Stomach (tissue), 9 donors: ENCODE measurements around the gene RPS19. TPM values are rescaled to one million over a fixed set of nuclear protein-coding genes. Genes with fewer than 3 reads are reported as not detected.

ENCODE experiments used
- DNase-seq, 2 donors: peaks; one replicate each; pipeline versions ENCODE4 v3.0.0 to v3.0.0-alpha.2; 2013 to 2019
- H3K27ac ChIP-seq, 5 donors: fragments of 200-600 bp in 4 of 5; sonication (generic) in 4 of 5; one replicate each; pipeline ENCODE4 v1.5.1; 2013 to 2019; ENCODE audit warnings: mild to moderate bottlenecking in 1 of 5, moderate library complexity in 1 of 5
- H3K27me3 ChIP-seq, 3 donors: fragments of 200-600 bp; sonication (generic); one replicate each; pipeline ENCODE4 v1.5.1; 2017 to 2019; ENCODE audit warnings: mixed run types in 1 of 3
- H3K36me3 ChIP-seq, 4 donors: fragments of 200-600 bp; sonication (generic); 1 replicate in 3 of 4; 2 replicates in 1 of 4; pipeline ENCODE4 v1.5.1; 2016 to 2019
- H3K4me1 ChIP-seq, 4 donors: fragments of 200-600 bp; sonication (generic); one replicate each; pipeline ENCODE4 v1.5.1; 2016 to 2019
- H3K4me3 ChIP-seq, 4 donors: fragments of 200-600 bp; sonication (generic) in 3 of 4; one replicate each; pipeline ENCODE4 v1.5.1; 2016 to 2019; ENCODE audit warnings: mild to moderate bottlenecking in 1 of 4
- H3K9me3 ChIP-seq, 4 donors: fragments of 200-600 bp; sonication (generic); one replicate each; pipeline ENCODE4 v1.5.1; 2016 to 2019
- CTCF ChIP-seq, 7 experiments: fragments of 450-650 bp in 4 of 7; fragments of 200-600 bp in 3 of 7; sonication (generic) in 3 of 7; IDR thresholded peaks; one replicate each; pipeline ENCODE4 v1.5.1; 2016 to 2019; ENCODE audit warnings: antibody characterized with exemption in 7 of 7, control low read depth in 2 of 7, mild to moderate bottlenecking in 1 of 7
- EP300 ChIP-seq: sonication (generic); formaldehyde crosslinking; IDR thresholded peaks from one replicate; pipeline ENCODE4 v1.6.1; 2017; ENCODE audit warnings: antibody characterized with exemption
- POLR2A ChIP-seq, 4 donors: fragments of 450-650 bp; IDR thresholded peaks; one replicate each; pipeline ENCODE4 v1.6.1; 2016; ENCODE audit warnings: antibody characterized with exemption in 4 of 4, control low read depth in 2 of 4, mild to moderate bottlenecking in 1 of 4, moderate library complexity in 1 of 4
- POLR2AphosphoS5 ChIP-seq, 3 donors: sonication (generic); formaldehyde crosslinking; IDR thresholded peaks; one replicate each; pipeline ENCODE4 v1.6.1; 2016; ENCODE audit warnings: antibody characterized with exemption in 3 of 3
- WGBS, 5 donors: extraction: QIAGEN DNeasy Blood & Tissue Kit in 3 of 5; methylation state at CpG; one replicate each; pipeline versions ENCODE4 v1.1.5 to v1.1.7; 2013 to 2018; 5-methylcytosine and 5-hydroxymethylcytosine counted together
- intact Hi-C: fragments of 100-400 bp; cut with DNase I; formaldehyde crosslinking; loops from one replicate; pipeline ENCODE4 v1.15.1; 2023; ENCODE audit warnings: low total_unique reads
- polyA plus RNA-seq, 3 donors: library from polyadenylated mRNA; stranded (reverse); fragments of 200-250 nt; gene quantifications; one replicate each; pipeline ENCODE4 v1.2.3, GENCODE V29; 2013
- total RNA-seq, 5 donors: library from RNA; depleted of rRNA; stranded (reverse); fragments of >200 nt; gene quantifications; one replicate each; pipeline versions ENCODE4 v1.1.0 to v1.2.3, GENCODE V29; 2014 to 2016
- donor health status: healthy with polysubstance abuse.
- donor health status: Bipolar disorder and iron deficiency.
- donor health status: healthy.

Gene RPS19
- total and polyA plus RNA-seq, 8 donors = 394 to 4,242 (median 1,438) TPM

DNA sequence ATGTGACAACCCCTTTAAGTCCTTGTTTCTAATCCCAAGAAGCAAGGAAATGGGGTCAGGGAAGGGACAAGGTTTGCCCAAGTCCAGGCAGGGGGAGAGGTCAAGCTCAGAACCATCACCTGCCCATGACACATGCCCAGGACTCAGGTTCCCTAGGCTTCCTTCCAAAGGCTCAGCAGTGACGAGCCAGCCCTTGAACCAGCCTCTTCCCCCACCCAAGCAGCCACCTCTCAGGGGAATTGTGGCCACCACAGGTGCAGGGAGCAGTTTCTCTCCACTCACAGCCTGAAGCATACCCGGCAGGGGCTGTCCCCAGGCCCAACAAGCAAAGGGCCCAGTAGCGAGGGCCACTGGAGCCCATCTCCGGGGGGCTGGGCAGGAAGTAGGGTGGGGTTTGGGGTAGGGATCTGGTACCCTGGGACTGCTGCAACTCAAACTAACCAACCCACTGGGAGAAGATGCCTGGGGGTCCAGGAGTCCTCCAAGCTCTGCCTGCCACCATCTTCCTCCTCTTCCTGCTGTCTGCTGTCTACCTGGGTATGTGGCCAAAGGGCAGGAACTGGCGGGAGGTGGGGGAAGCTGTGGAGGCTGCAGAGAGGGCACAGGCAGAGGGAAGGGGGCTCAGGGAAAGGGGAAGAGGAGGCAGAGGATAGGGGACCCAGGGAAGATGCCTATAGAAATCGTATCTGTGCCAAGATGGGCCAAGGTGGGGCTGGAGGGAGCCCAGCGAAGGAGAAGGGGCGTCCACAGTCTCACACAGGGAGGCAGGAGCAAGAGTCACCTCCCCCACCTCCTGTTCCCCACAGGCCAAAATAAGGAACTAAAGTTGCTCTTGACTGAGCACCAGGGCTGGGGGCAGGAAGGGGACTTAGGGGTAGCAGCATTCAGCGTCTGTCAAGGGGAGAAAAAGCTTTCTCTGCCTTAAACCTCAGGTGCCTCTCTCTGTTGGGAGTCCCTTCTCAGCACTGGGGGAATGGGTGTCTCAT, 17.1 kb downstream of the RPS19 start, which contains the start of gene CD79A:
TSS of gene CD79A (plus strand) at position 433 of the 986 bp plus-strand sequence. CDS start at position 459, 26 bp downstream.
- Histone ChIP-seq H3K4me1 (peaks cover 0 to 36% (median 14%) of the 10 kb centered on the region in 4 donors), H3K27ac (peak within 1 kb of the TSS in 4 of 5 donors; percentile 25 to 61 (median 40)), H3K9me3 (no peaks in the 10 kb centered on the region), H3K4me3 (no peak within 1 kb of the TSS), H3K36me3 (peaks cover 0 to 9% (median 4%) of the 10 kb centered on the region in 4 donors), H3K27me3 (no peaks in the 10 kb centered on the region)
- TF ChIP-seq EP300 = no peak
- no peak for TF ChIP-seq CTCF (IDR thresholded peaks at IDR 0.05)
- TF ChIP-seq POLR2AphosphoS5 (IDR thresholded peaks at IDR 0.05) = no peak
- TF ChIP-seq POLR2A (IDR thresholded peaks at IDR 0.05) = no peak
- intact Hi-C loops = loop anchor here (5.0 to 10.0 kb wide), 2 partner anchors 58 to 80 kb away; partner anchors contain the start of gene RABAC1
- WGBS, 5 donors = 68 to 75% (median 73%) methylated on average over 7 to 9 of the region's 9 CpGs
- peak in 1 of 2 donors; percentile 46 for DNase-seq

DNA sequence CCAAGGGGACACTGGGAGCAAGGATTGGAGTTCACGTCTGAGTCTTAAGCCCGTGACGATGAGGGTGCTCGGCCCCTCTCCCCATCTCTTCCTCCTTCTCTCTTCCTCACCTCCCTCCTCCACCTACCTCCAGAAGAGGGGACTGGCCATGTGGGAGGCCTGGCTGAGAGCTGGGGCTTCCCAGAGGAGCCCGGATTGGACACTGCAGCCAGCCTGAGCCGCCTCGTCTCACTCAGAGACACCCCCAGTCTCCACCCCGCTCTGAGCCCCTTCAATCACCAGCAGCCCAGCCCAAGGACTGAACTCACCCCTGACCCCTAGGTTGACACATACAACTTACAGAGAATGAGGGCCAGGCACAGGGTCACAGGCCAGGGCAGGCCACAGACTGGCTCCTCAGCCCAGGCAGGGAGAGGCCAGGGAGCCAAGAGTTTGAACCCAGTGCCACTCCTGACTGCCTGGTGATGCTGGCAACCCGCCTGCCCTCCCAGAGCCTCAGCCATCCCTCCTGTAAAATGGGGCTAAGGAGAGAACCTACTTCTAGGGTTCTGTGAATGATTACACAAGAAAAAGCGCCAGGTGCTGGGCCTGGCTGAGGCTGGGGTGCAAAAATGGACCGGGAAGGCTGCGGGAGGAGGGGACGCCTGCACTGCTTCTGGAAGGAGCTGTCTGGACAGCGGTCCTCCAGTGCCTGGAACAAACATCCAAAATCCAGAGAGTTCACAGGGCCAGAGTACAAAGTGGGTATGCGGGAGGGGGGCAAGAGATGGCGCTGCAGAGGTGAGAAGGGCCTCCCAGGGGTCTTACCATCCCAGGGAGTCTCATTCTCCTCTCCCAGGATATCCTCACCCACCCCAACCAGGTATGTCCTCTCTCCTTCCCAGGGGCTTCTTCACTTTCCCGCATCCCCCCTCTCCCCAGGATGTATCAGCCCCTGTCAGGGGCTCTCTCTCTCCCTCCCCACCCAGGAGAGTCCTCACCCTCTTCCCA, 18.2 kb downstream of the RPS19 start:
- 57 to 80% (median 72%) methylated on average over 17 of the region's 17 CpGs for WGBS, 5 donors
- no peak for TF ChIP-seq CTCF (IDR thresholded peaks at IDR 0.05)
- TF ChIP-seq EP300 = no peak
- no peak for TF ChIP-seq POLR2A (IDR thresholded peaks at IDR 0.05)
- no peak for TF ChIP-seq POLR2AphosphoS5 (IDR thresholded peaks at IDR 0.05)
- H3K36me3 ChIP-seq = no peaks in the 10 kb centered on the region
- H3K27me3 ChIP-seq = no peaks in the 10 kb centered on the region
- no peak for DNase-seq
- H3K27ac ChIP-seq = peak overlapping the region in 4 of 5 donors; percentile 25 to 61 (median 36)
- no peaks in the 10 kb centered on the region for H3K9me3 ChIP-seq
- intact Hi-C loops = loop anchor here (5.0 to 10.0 kb wide), 2 partner anchors 57 to 79 kb away; partner anchors contain the start of gene RABAC1
- no peak overlapping the region for H3K4me3 ChIP-seq
- H3K4me1 ChIP-seq = peaks cover 0 to 32% (median 12%) of the 10 kb centered on the region in 4 donors

GRCh38 chr19:41879080-41879479, 19.0 kb downstream of the RPS19 start:
- Histone ChIP-seq H3K36me3 (no peaks in the 10 kb centered on the region), H3K27me3 (no peaks in the 10 kb centered on the region), H3K9me3 (no peaks in the 10 kb centered on the region), H3K27ac (no peak overlapping the region), H3K4me3 (no peak overlapping the region), H3K4me1 (peaks cover 0 to 26% (median 14%) of the 10 kb centered on the region in 4 donors)
- intact Hi-C loops = loop anchor here (5.0 to 10.0 kb wide), 2 partner anchors 56 to 78 kb away; partner anchors contain the start of gene RABAC1
- DNase-seq = no peak
- 84 to 89% (median 87%) methylated on average over 12 to 21 of the region's 21 CpGs for WGBS, 5 donors
- TF ChIP-seq CTCF (IDR thresholded peaks at IDR 0.05) (no peak), POLR2AphosphoS5 (IDR thresholded peaks at IDR 0.05) (no peak), EP300 (no peak), POLR2A (IDR thresholded peaks at IDR 0.05) (no peak)
